H1 (cell line): ENCODE data around the gene TRMT61B. TPM values are rescaled to one million over a fixed set of nuclear protein-coding genes. Genes with fewer than 3 reads are reported as not detected.

Experiments
- BRCA1 ChIP-seq: IDR thresholded peaks from 2 replicates; pipeline ENCODE4 v1.6.1; 2012; ENCODE audit warnings: low read depth, low read length, improper control_type of control experiment
- CEBPB ChIP-seq: IDR thresholded peaks from 2 replicates; pipeline ENCODE4 v1.6.1; 2012; ENCODE audit warnings: low read depth, low read length
- CTCF ChIP-seq, 3 experiments: IDR thresholded peaks; 1 replicate in 2 of 3; 2 replicates in 1 of 3; pipeline versions ENCODE4 v1.5.1 to v1.6.1; 2011; ENCODE audit warnings: low read length in 3 of 3, mild to moderate bottlenecking in 3 of 3, inconsistent platforms in 2 of 3, low read depth in 1 of 3, moderate library complexity in 1 of 3; ENCODE audit not compliant: insufficient read depth in 1 of 3; ENCODE audit errors: control extremely low read depth in 1 of 3
- EZH2 ChIP-seq: fragments of 200-600 bp; sonication (generic); IDR thresholded peaks from 2 replicates; pipeline ENCODE4 v1.7.1; 2012; ENCODE audit warnings: low read depth, mild to moderate bottlenecking, moderate library complexity, low read length, inconsistent platforms; ENCODE audit not compliant: severe bottlenecking
- FOSL1 ChIP-seq: IDR thresholded peaks from 2 replicates; pipeline ENCODE4 v1.6.1; 2011; ENCODE audit warnings: mild to moderate bottlenecking, low read depth, low read length, moderate library complexity; ENCODE audit not compliant: insufficient read depth
- PHF8 ChIP-seq: fragments of 200-600 bp; sonication (generic); conservative IDR thresholded peaks from 2 replicates; pipeline ENCODE4 v1.7.1; 2012; ENCODE audit warnings: low read depth, mild to moderate bottlenecking, inconsistent platforms, low read length, moderate library complexity
- SP2 ChIP-seq: IDR thresholded peaks from 2 replicates; pipeline ENCODE4 v1.6.1; 2012; ENCODE audit warnings: mild to moderate bottlenecking, low read length, inconsistent platforms
- polyA plus RNA-seq, 7 experiments: library from polyadenylated mRNA; depleted of rRNA in 3 of 7; stranded (reverse) in 5 of 7; unstranded in 2 of 7; fragments of >200 nt in 5 of 7; fragments of 200-250 nt in 2 of 7; gene quantifications; 1 replicate in 5 of 7; 2 replicates in 1 of 7; 4 replicates in 1 of 7; pipeline versions ENCODE4 v1.2.1 to v1.2.3, GENCODE V29; 2011 to 2013; ENCODE audit warnings: missing spikeins in 2 of 7, mixed read lengths in 2 of 7
- total RNA-seq: library from RNA; stranded (reverse); fragmentation: NEBNext Ultra II Directional; extraction: Animal tissue kit (Norgen Biotek cat#: 25700); gene quantifications from 2 replicates; pipeline ENCODE4 v1.2.1, GENCODE V29; 2021

The TRMT61B gene
- total and polyA plus RNA-seq, 2 of the 8 experiments (the other 6 are each of a cell fraction or from before 2014, with no cell fraction given): 10.4 to 27.8 TPM

GRCh38 chr2:28838971-28839370, 31.1 kb downstream of the TRMT61B start (continued):
- TF ChIP-seq CTCF (IDR thresholded peaks at IDR 0.05; ENCODE audit: control extremely low read depth in 1 of 3, insufficient read depth in 1 of 3, low read depth in 1 of 3, low read length in 3 of 3) (no peak), EZH2 (no peak), FOSL1 (no peak), CEBPB (no peak), SP2 (no peak), BRCA1 (no peak), PHF8 (no peak)
